ENCODE results near the gene KCNA1.

KCNA1 gene

GRCh38 chr12:4943067-4943937, 33.6 kb downstream of the KCNA1 start:
- DNase-seq: peak; percentile 42
- Histone ChIP-seq H3K4me2 (ENCODE audit: low read depth, low read length) (peak overlapping the region; percentile 48), H3K27ac (ENCODE audit: low read length) (no peak overlapping the region), H4K20me1 (ENCODE audit: insufficient read depth, low read length) (no peaks in the 10 kb centered on the region), H3K9me2 (replicated peaks; ENCODE audit: insufficient read depth, low read length) (no peaks in the 10 kb centered on the region), H3K36me3 (replicated peaks; ENCODE audit: insufficient read depth, low read length) (no peaks in the 10 kb centered on the region), H3K9me3 (replicated peaks; ENCODE audit: insufficient read depth, low read length) (no peaks in the 10 kb centered on the region), H3K4me3 (ENCODE audit: low read length) (peak overlapping the region; percentile 35; the same call in 1 of the 2 replicates), H3K27me3 (replicated peaks; ENCODE audit: insufficient read depth, low read length) (no peaks in the 10 kb centered on the region), H3K9ac (ENCODE audit: low read length) (no peak overlapping the region), H3F3A (ENCODE audit: insufficient read depth, low read length) (no peaks in the 10 kb centered on the region), H2AFZ (ENCODE audit: low read length) (no peak overlapping the region), H3K4me1 (ENCODE audit: low read length) (0 out of 2 replicates have a peak, but pooled peaks cover 5% of the 10 kb centered on the region), H3K79me2 (ENCODE audit: low read length) (no peaks in the 10 kb centered on the region)
- no peak for TF ChIP-seq CTCF (IDR thresholded peaks at IDR 0.05; ENCODE audit: low read length)
- no peak for TF ChIP-seq EZH2 (optimal IDR thresholded peaks at IDR 0.05; ENCODE audit: low read depth, low read length)
- no peak for TF ChIP-seq EZH2phosphoT487 (IDR thresholded peaks at IDR 0.05; ENCODE audit: low read length)

GRCh38 chr12:4943938-4944284, 34.2 kb downstream of the KCNA1 start:
- H3K4me1 ChIP-seq (ENCODE audit: low read length): 0 out of 2 replicates have a peak, but pooled peaks cover 5% of the 10 kb centered on the region
- no peaks in the 10 kb centered on the region for H3F3A ChIP-seq (ENCODE audit: insufficient read depth, low read length)
- no peak for TF ChIP-seq CTCF (IDR thresholded peaks at IDR 0.05; ENCODE audit: low read length)
- no peak for TF ChIP-seq EZH2phosphoT487 (IDR thresholded peaks at IDR 0.05; ENCODE audit: low read length)
- no peak for TF ChIP-seq EZH2 (optimal IDR thresholded peaks at IDR 0.05; ENCODE audit: low read depth, low read length)
- H3K27ac ChIP-seq (ENCODE audit: low read length): no peak overlapping the region
- no peaks in the 10 kb centered on the region for H4K20me1 ChIP-seq (ENCODE audit: insufficient read depth, low read length)
- H3K9ac ChIP-seq (ENCODE audit: low read length): no peak overlapping the region
- H2AFZ ChIP-seq (ENCODE audit: low read length): no peak overlapping the region
- no peaks in the 10 kb centered on the region for H3K27me3 ChIP-seq (replicated peaks; ENCODE audit: insufficient read depth, low read length)
- H3K36me3 ChIP-seq (replicated peaks; ENCODE audit: insufficient read depth, low read length): no peaks in the 10 kb centered on the region
- peak overlapping the region; percentile 48; the same call in 1 of the 2 replicates for H3K4me2 ChIP-seq (ENCODE audit: low read depth, low read length)
- no peaks in the 10 kb centered on the region for H3K9me3 ChIP-seq (replicated peaks; ENCODE audit: insufficient read depth, low read length)
- no peak for DNase-seq
- H3K9me2 ChIP-seq (replicated peaks; ENCODE audit: insufficient read depth, low read length): no peaks in the 10 kb centered on the region
- no peak overlapping the region for H3K4me3 ChIP-seq (ENCODE audit: low read length)
- no peaks in the 10 kb centered on the region for H3K79me2 ChIP-seq (ENCODE audit: low read length)

- Histone ChIP-seq H3K9me3 (replicated peaks; ENCODE audit: insufficient read depth, low read length) (no peaks in the 10 kb centered on the region), H3K79me2 (ENCODE audit: low read length) (no peaks in the 10 kb centered on the region), H3F3A (ENCODE audit: insufficient read depth, low read length) (no peaks in the 10 kb centered on the region), H3K27ac (ENCODE audit: low read length) (no peak overlapping the region), H3K4me2 (ENCODE audit: low read depth, low read length) (no peak overlapping the region), H3K4me3 (ENCODE audit: low read length) (no peak overlapping the region), H3K9ac (ENCODE audit: low read length) (no peak overlapping the region), H3K27me3 (replicated peaks; ENCODE audit: insufficient read depth, low read length) (peaks cover 4% of the 10 kb centered on the region; the same call in 1 of the 2 replicates), H3K36me3 (replicated peaks; ENCODE audit: insufficient read depth, low read length) (no peaks in the 10 kb centered on the region), H3K4me1 (ENCODE audit: low read length) (0 out of 2 replicates have a peak, but pooled peaks cover 5% of the 10 kb centered on the region), H2AFZ (ENCODE audit: low read length) (no peak overlapping the region), H4K20me1 (ENCODE audit: insufficient read depth, low read length) (no peaks in the 10 kb centered on the region), H3K9me2 (replicated peaks; ENCODE audit: insufficient read depth, low read length) (no peaks in the 10 kb centered on the region)
- DNase-seq: no peak
- no peak for TF ChIP-seq EZH2 (optimal IDR thresholded peaks at IDR 0.05; ENCODE audit: low read depth, low read length)
Measured at GRCh38 chr12:4947253-4947652, 37.5 kb downstream of the KCNA1 start.

- TF ChIP-seq EZH2phosphoT487 (IDR thresholded peaks at IDR 0.05; ENCODE audit: low read length): no peak
- no peak for TF ChIP-seq EZH2 (optimal IDR thresholded peaks at IDR 0.05; ENCODE audit: low read depth, low read length)
- no peak for TF ChIP-seq CTCF (IDR thresholded peaks at IDR 0.05; ENCODE audit: low read length)
- Histone ChIP-seq H3K9me2 (replicated peaks; ENCODE audit: insufficient read depth, low read length) (no peaks in the 10 kb centered on the region), H3K4me2 (ENCODE audit: low read depth, low read length) (no peak overlapping the region), H4K20me1 (ENCODE audit: insufficient read depth, low read length) (no peaks in the 10 kb centered on the region), H3F3A (ENCODE audit: insufficient read depth, low read length) (no peaks in the 10 kb centered on the region), H3K4me1 (ENCODE audit: low read length) (no peaks in the 10 kb centered on the region), H3K9me3 (replicated peaks; ENCODE audit: insufficient read depth, low read length) (no peaks in the 10 kb centered on the region), H3K79me2 (ENCODE audit: low read length) (no peaks in the 10 kb centered on the region), H3K4me3 (ENCODE audit: low read length) (no peak overlapping the region), H3K27ac (ENCODE audit: low read length) (no peak overlapping the region), H3K36me3 (replicated peaks; ENCODE audit: insufficient read depth, low read length) (no peaks in the 10 kb centered on the region), H2AFZ (ENCODE audit: low read length) (no peak overlapping the region), H3K9ac (ENCODE audit: low read length) (no peak overlapping the region), H3K27me3 (replicated peaks; ENCODE audit: insufficient read depth, low read length) (peaks cover 4% of the 10 kb centered on the region; the same call in 1 of the 2 replicates)
- DNase-seq: no peak
Measured at GRCh38 chr12:4951083-4951482, 41.4 kb downstream of the KCNA1 start.
